OCI-LY1 (cell line): Measurements from ENCODE around the gene RETSAT.

ENCODE experiments used
- H2AFZ ChIP-seq: fragments of 200-600 bp; sonication (generic), shearing (Covaris generic); 2 replicates; pipeline ENCODE4 v1.6.0; 2014; ENCODE audit warnings: antibody characterized with exemption, mild to moderate bottlenecking, low read length
- H3F3A ChIP-seq: fragments of 200-600 bp; sonication (generic), shearing (Covaris generic); 2 replicates; pipeline ENCODE4 v1.6.0; 2014; ENCODE audit warnings: mild to moderate bottlenecking, antibody characterized with exemption, low read length, moderate library complexity; ENCODE audit not compliant: insufficient read depth
- H3K27ac ChIP-seq: fragments of 200-600 bp; sonication (generic); 2 replicates; pipeline ENCODE4 v1.5.1; 2014; ENCODE audit warnings: low read length, mixed run types, mild to moderate bottlenecking, low read depth; ENCODE audit not compliant: poor library complexity, severe bottlenecking
- H3K27me3 ChIP-seq: fragments of 200-600 bp; sonication (generic); 2 replicates; pipeline ENCODE4 v1.6.0; 2014; ENCODE audit warnings: antibody characterized with exemption, mild to moderate bottlenecking, low read length, moderate library complexity; ENCODE audit not compliant: insufficient read depth
- H3K36me3 ChIP-seq: fragments of 200-600 bp; sonication (generic); 2 replicates; pipeline ENCODE4 v1.6.1; 2014; ENCODE audit warnings: mild to moderate bottlenecking, antibody characterized with exemption, low read length, moderate library complexity, mixed read lengths; ENCODE audit not compliant: insufficient read depth
- H3K4me1 ChIP-seq: fragments of 200-600 bp; sonication (generic); 2 replicates; pipeline ENCODE4 v1.5.1; 2014; ENCODE audit warnings: mild to moderate bottlenecking, low read length, moderate library complexity; ENCODE audit not compliant: insufficient read depth, severe bottlenecking
- H3K4me2 ChIP-seq: fragments of 200-600 bp; sonication (generic), shearing (Covaris generic); 2 replicates; pipeline ENCODE4 v1.6.1; 2014; ENCODE audit warnings: low read length
- H3K4me3 ChIP-seq: fragments of 200-600 bp; sonication (generic); 2 replicates; pipeline ENCODE4 v1.5.1; 2014; ENCODE audit warnings: low read length, low read depth, mild to moderate bottlenecking, mixed read lengths; ENCODE audit not compliant: poor library complexity, severe bottlenecking
- H3K79me2 ChIP-seq: fragments of 200-600 bp; shearing (Covaris generic); 2 replicates; pipeline ENCODE4 v1.6.1; 2016; ENCODE audit warnings: mixed run types, low read length, mixed read lengths; ENCODE audit not compliant: insufficient read depth
- H3K9ac ChIP-seq: fragments of 200-600 bp; sonication (generic), shearing (Covaris generic); 2 replicates; pipeline ENCODE4 v1.6.1; 2014; ENCODE audit warnings: mild to moderate bottlenecking, low read length, mixed read lengths
- H3K9me2 ChIP-seq: fragments of 200-600 bp; sonication (generic), shearing (Covaris generic); 2 replicates; pipeline ENCODE4 v1.6.1; 2014; ENCODE audit warnings: low read depth, mild to moderate bottlenecking, low read length, mixed read lengths
- H3K9me3 ChIP-seq: fragments of 200-600 bp; shearing (Covaris generic); 2 replicates; pipeline ENCODE4 v1.6.1; 2014; ENCODE audit warnings: low read length, mixed read lengths
- H4K20me1 ChIP-seq: fragments of 200-600 bp; sonication (generic), shearing (Covaris generic); 2 replicates; pipeline ENCODE4 v1.6.0; 2016; ENCODE audit warnings: mild to moderate bottlenecking, low read length; ENCODE audit not compliant: insufficient read depth
- CTCF ChIP-seq: fragments of 200-600 bp; sonication (generic), shearing (Covaris generic); IDR thresholded peaks from 2 replicates; pipeline ENCODE4 v1.5.1; 2017; ENCODE audit warnings: mild to moderate bottlenecking, antibody characterized with exemption, low read length, moderate library complexity, mixed read lengths
- EZH2 ChIP-seq: fragments of 200-600 bp; sonication (generic), shearing (Covaris generic); IDR thresholded peaks from 2 replicates; pipeline ENCODE4 v1.8.0; 2017; ENCODE audit warnings: borderline replicate concordance, mixed run types, mild to moderate bottlenecking, antibody characterized with exemption, low read length, moderate library complexity, mixed read lengths

Gene RETSAT

GRCh38 chr2:85380048-85380447, 25.7 kb upstream of the RETSAT start:
- Histone ChIP-seq H3K9ac (no peak overlapping the region), H3K27ac (no peak overlapping the region), H3K79me2 (no peaks in the 10 kb centered on the region), H3F3A (no peaks in the 10 kb centered on the region), H3K9me2 (no peaks in the 10 kb centered on the region), H3K4me3 (no peak overlapping the region), H3K4me2 (no peak overlapping the region), H3K27me3 (no peaks in the 10 kb centered on the region), H4K20me1 (no peaks in the 10 kb centered on the region), H3K4me1 (no peaks in the 10 kb centered on the region), H3K36me3 (peaks cover 38% of the 10 kb centered on the region), H3K9me3 (peaks cover 6% of the 10 kb centered on the region), H2AFZ (no peak overlapping the region)
- TF ChIP-seq CTCF: no peak
- TF ChIP-seq EZH2: no peak

GRCh38 chr2:85378257-85378656, 23.9 kb upstream of the RETSAT start:
- H3K9me3 ChIP-seq: peaks cover 6% of the 10 kb centered on the region
- no peaks in the 10 kb centered on the region for H3K27me3 ChIP-seq
- no peaks in the 10 kb centered on the region for H3K79me2 ChIP-seq
- H3K27ac ChIP-seq: no peak overlapping the region
- no peak overlapping the region for H3K4me2 ChIP-seq
- no peaks in the 10 kb centered on the region for H4K20me1 ChIP-seq
- no peak overlapping the region for H3K9ac ChIP-seq
- H3K4me1 ChIP-seq: no peaks in the 10 kb centered on the region
- H3K4me3 ChIP-seq: no peak overlapping the region
- TF ChIP-seq EZH2 (no peak), CTCF (no peak)
- H3K36me3 ChIP-seq: peaks cover 38% of the 10 kb centered on the region
- H2AFZ ChIP-seq: no peak overlapping the region
- no peaks in the 10 kb centered on the region for H3F3A ChIP-seq
- H3K9me2 ChIP-seq: no peaks in the 10 kb centered on the region

DNA sequence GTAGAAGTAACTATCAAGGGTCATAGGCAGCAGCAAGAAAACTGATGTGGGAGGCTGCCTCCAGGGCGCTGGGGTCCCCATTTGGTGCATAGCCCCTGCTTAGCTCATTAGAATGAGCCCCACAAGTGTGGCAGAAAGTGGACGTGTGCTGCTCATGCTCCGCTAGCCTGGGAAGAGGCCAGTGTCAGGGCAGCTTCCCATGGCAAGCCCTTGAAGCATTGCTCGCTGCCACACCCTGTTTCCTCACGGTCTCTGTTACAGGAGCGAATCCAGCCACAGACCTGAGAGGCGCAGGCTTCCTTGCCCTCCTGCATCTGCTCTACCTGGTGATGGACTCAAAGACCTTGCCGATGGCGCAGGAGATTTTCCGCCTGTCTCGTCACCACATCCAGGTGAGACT, 22.8 kb upstream of the RETSAT start:
- H3F3A ChIP-seq: no peaks in the 10 kb centered on the region
- H4K20me1 ChIP-seq: no peaks in the 10 kb centered on the region
- H3K27me3 ChIP-seq: no peaks in the 10 kb centered on the region
- no peaks in the 10 kb centered on the region for H3K79me2 ChIP-seq
- H2AFZ ChIP-seq: no peak overlapping the region
- H3K36me3 ChIP-seq: peaks cover 38% of the 10 kb centered on the region
- no peak for TF ChIP-seq EZH2
- no peak for TF ChIP-seq CTCF
- no peak overlapping the region for H3K27ac ChIP-seq
- H3K9ac ChIP-seq: no peak overlapping the region
- H3K4me2 ChIP-seq: no peak overlapping the region
- H3K4me1 ChIP-seq: no peaks in the 10 kb centered on the region
- peaks cover 6% of the 10 kb centered on the region for H3K9me3 ChIP-seq
- H3K9me2 ChIP-seq: no peaks in the 10 kb centered on the region
- H3K4me3 ChIP-seq: no peak overlapping the region
